Stimulated activated CD4-positive, alpha-beta T cell treated with anti-CD3 and anti-CD28 coated beads, Interleukin-4, amount 100 ng/mL, for 1 hour (primary cell): ENCODE measurements around the gene DLX1.
"Not testable (repeated sequence)": the region's sequence is repeated elsewhere in the genome, so short reads cannot be mapped to it uniquely, and the experiment has no call there.

Experiments
- DNase-seq: peaks from one replicate; pipeline ENCODE4 v3.0.0-alpha.2; 2020

The DLX1 gene

DNA sequence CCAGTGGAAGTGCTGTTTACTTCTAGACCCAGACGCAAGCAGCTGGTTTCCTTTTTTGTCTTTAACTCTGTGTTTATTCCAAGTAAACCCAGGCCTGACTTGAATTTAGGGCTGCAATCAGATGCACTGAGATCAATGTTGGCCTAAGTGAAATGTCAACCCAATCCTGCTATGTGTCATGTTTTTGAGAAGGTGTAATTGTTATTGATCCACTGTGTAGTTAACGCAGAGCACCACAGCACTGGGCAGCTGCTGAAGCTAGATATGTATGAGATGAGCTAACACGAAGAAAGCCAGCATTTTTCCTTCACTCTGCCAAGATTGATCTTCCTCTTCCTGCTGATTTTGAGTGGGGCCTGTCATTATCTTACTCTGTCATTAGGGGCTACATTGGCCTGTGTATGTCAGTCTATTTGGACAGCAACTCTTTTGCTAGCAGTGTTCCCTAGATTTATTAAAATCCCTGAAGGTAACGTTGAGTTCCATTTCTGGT lies 18.9 kb upstream of the DLX1 start:
- DNase-seq: no peak

GRCh38 chr2:172067905-172068304 lies 17.4 kb upstream of the DLX1 start:
- not testable (repeated sequence) for DNase-seq

DNA sequence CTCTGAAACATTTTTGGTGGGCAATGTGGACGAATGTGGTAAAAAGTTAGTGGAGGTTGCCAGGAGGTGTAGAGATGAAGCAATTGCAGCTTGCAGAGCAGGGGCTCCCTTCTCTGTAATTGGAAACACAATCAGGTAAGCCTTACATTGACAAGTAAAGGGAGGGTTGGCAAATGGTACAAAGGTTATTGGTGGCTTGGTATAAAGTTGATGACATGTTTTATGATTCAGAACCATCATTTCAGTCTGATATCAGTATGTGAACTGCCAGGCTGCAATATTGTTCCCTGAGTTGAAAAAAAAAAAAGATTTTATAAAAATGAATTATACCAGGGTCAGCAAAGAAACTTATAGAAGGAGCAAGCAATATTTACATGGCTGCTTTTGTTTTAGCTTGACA lies 14.4 kb upstream of the DLX1 start:
- no peak for DNase-seq

GRCh38 chr2:172072303-172072702 lies 13.0 kb upstream of the DLX1 start:
- no peak for DNase-seq

DNA sequence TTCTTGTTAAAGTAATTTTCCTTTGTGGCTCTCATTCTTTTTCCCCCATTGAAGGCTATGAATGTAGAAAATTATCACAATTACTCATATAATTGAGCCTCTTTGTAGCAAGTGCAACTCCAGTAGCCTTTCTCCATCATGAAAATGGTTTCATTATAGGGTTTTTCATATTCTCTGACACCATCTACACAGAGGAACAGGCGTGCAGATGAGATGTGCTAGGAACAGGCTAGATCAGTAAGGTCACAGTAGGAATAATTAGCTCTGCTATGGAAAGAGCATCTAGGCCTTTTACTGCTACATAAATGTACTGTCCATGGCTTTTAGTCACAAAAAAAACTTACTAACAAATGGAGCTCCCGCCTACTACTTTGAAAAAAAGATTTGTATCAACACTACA lies 12.6 kb upstream of the DLX1 start:
- DNase-seq: no peak

DNA sequence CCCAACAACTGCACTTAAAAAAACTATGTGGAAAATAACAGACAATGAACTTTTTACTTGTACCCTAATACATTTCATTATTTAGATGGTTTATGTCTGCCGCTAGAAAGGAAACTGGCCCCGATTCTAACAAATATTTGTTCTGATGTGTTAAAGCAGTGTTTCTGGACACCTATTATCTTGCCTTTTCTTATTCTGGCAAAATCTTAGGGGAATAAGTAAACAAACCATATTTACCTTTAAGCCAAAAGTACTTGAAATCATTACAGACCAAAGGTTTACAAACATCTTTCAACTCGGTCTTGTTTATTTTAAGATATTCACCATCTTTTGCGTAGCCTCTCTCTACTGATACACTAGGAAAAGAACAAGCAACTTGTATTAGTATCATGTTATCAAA lies 11.8 kb upstream of the DLX1 start:
- DNase-seq: no peak

DNA sequence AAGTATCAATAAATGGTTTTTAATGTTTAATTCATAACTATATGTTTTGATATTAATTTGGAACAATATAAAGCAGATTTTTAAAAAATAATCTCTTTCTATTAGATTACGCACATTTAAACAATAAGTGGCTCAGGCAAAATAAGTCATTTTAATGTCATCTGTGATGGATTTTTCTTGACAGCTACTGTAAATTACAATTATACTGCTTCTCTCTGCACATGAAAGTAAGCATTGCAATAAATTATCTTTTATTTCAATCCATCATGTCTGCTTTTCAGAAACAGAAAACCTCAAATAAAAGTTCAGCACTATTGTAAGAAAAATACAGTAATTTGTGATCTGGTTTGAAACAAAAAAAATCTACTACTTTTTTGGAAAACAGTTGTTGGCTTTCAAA lies 11.1 kb upstream of the DLX1 start:
- no peak for DNase-seq

GRCh38 chr2:172079416-172079815 lies 5.9 kb upstream of the DLX1 start:
- no peak for DNase-seq

DNA sequence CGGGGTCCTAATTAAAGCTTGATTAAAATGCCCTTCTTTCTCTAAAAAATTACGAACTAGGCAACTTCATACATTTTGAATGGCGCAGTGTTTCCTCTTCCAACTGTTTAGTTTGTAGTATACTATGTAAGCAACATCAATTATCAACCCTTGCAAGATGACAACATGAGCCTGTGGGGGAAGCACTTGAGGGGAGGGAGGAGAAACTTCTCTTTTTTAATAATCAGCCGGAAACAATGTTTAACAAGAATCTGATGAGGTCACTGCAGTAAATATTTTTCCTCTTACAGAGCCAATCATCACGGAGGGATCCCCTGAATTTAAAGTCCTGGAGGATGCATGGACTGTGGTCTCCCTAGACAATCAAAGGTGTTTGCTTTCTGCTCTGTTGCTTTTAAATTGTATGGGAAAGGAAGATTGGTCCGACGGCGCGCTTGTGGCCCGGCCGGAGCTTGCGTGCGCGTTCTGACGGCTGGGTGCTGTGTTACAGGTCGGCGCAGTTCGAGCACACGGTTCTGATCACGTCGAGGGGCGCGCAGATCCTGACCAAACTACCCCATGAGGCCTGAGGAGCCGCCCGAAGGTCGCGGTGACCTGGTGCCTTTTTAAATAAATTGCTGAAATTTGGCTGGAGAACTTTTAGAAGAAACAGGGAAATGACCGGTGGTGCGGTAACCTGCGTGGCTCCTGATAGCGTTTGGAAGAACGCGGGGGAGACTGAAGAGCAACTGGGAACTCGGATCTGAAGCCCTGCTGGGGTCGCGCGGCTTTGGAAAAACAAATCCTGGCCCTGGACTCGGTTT lies 5.3 kb upstream of the DLX1 start:
- DNase-seq: no peak

GRCh38 chr2:172080641-172081220 lies 4.6 kb upstream of the DLX1 start:
- DNase-seq: no peak

GRCh38 chr2:172081221-172082022 lies 3.9 kb upstream of the DLX1 start:
- no peak for DNase-seq

GRCh38 chr2:172082105-172082943 lies 3.0 kb upstream of the DLX1 start:
- no peak for DNase-seq

GRCh38 chr2:172082944-172083627 lies 2.2 kb upstream of the DLX1 start:
- DNase-seq: no peak

GRCh38 chr2:172083628-172084394 lies 1.5 kb upstream of the DLX1 start:
- no peak for DNase-seq

- DNase-seq: no peak
Observed at GRCh38 chr2:172084395-172084644, 987 bp upstream of the DLX1 start.

DNA sequence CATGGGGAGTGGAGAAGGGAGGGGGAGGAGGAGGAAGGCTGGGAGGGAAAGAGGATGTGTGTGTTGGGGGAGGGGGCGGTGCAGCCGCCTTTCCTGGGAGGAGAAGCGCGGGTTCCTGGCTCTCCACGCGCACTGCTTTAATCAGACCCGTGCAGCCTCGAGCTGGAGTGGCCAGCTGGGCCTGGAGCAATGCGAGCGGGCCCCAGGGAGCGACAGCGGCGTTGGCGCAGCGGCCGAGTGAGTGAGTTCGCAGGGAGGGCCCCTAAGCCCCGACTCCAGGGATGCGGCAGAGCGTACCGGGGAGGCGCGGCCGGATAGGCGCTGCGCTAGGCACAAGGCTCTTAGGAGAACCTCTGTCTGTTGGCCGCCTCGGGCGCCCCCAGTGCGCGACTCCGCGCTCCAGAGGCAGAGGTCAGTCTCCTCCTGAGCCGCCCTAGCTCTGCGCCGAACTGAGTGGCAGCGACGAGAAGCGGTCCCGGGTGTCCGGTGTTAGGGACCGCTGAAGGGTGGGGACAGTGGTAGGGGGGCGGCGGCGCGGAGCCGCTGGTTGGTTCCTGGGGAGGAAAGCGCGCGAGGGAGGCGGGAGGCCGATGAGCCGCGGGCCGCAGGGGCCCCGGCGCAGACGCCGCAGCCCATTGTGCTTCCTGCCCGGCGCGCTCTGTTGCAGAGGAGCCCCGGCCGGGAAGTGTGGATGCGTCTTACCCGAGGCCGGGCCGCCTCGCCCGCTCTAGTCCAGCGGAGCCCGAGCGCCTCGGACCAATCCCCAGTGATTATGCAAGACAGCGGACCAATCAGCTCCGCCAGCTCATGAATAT lies 455 bp upstream of the DLX1 start:
- DNase-seq: no peak

DNA sequence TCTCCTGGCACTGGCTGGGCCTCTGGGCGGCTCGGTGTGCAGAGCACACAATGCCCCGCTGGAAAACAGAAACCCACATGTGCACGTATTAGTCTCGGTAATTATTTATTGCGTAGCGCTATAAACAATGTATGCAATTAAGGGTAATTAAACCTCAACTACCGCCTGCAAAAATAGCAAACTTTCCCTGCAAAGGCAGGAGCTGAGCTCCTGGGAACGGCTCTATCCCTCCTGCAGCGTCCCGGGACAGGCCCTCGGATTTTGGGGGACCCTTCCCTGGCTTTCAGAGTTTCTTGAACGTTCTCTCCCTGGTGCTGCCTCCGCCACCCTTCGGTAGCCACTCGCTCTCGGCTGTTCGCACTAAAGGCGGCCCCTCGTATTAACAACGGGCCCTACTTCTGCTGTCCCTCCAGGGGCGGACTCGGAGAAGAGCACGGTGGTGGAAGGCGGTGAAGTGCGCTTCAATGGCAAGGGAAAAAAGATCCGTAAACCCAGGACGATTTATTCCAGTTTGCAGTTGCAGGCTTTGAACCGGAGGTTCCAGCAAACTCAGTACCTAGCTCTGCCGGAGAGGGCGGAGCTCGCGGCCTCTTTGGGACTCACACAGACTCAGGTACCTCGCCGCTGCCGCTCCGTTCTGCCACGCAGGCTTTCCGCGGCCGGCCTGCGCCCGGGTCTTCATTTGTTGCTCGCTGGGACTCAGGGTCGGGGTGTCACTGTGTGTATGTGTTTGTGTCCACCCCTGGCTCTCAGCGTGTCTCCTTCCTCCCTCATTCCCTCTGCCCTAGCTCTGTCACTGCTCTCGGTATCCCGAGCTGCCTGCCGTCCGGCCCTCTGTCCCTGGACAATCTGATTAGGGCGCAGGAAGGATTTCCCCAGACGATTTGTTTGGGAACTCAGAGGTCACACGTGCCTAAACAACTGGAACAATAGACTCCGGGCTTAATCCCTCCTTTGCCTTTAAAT lies 1.2 kb downstream of the DLX1 start:
- peak; percentile 61 for DNase-seq

DNA sequence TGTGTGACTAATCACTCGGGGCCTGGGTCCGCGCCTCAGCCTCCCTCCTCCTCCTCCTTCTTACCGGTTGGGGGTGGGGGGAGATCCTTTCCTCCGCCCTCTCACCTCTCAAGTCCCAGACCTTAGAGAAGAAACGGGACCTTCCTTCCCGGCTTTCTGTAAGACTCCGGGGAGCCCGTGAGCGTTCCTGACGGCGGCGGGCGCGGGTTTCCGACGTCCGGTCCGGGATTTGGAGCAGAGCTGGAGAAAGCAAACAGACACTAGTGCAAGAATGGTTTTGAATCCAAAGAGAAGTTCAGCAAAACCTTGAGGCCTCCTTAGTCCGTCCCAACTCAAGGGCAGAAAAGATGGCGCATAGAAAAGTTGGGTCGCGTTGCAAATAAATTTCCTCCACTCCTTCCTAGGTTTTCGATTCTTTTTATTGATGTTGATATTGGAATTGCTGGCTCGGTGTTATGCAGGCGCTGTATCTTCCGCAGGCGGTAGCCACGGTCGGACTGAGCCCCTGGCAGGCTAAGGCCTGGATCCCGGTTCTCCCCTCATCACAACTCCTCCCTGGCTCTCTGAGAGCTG lies 2.0 kb downstream of the DLX1 start:
- DNase-seq: no peak

- DNase-seq: no peak
Observed at GRCh38 chr2:172087780-172088244, 2.5 kb downstream of the DLX1 start.
